ENCODE data around the gene SPTY2D1.

Gene SPTY2D1

DNA sequence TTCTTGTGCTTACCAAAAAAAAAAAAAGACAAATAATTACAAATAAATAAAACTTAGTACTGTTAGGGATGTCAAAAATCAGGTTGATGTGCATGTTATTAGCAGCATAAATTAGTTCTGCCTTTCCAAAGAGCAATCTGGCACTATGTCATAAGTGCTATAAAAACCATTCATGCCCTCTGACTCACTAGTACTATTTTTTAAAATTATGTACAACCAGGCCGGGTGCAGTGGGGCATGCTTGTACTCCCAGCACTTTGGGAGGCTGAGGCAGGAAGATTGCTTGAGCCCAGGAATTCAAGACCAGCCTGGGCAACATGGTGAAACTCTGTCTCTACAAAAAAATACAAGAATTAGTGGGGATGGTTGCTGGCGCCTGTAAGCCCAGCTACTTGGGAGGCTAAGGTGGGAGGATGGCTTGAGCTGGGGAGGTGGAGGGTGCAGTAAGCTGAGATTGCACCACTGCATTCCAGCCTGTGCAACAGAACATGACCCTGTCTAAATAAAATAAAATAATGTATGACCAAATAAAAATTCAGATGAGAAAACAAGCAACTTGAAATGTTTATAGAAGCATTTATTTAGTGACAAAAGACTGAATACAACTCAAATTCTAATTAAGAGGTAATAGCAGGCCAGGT is 70.9 kb downstream of the SPTY2D1 start:
- DNase-seq (ENCODE audit: low read depth): no peak

Measured in HS-5 (cell line).